K562 (cell line): ENCODE measurements around the gene DPAGT1. TPM values are rescaled to one million over a fixed set of nuclear protein-coding genes. Genes with fewer than 3 reads are reported as not detected.

Experiments
- CBX2 ChIP-seq: fragments of 200-600 bp; sonication (generic); IDR thresholded peaks from one replicate; pipeline ENCODE4 v1.6.1; 2012; ENCODE audit warnings: mild to moderate bottlenecking, low read length, inconsistent platforms; ENCODE audit not compliant: insufficient read depth, poor library complexity, severe bottlenecking
- CHD4 ChIP-seq: fragments of 200-600 bp; sonication (generic); IDR thresholded peaks from 3 replicates; pipeline ENCODE4 v1.6.1; 2012; ENCODE audit warnings: low read depth, mild to moderate bottlenecking, mixed read lengths, low read length, inconsistent platforms; ENCODE audit not compliant: insufficient read depth, insufficient replicate concordance, poor library complexity, severe bottlenecking
- CREBBP ChIP-seq: IDR thresholded peaks from one replicate; pipeline ENCODE4 v1.6.1; 2012; ENCODE audit warnings: low read depth, mild to moderate bottlenecking, control low read depth, inconsistent platforms, low read length
- DMBX1 ChIP-seq: fragments of 250-450 bp; sonication (Bioruptor Pico); IDR thresholded peaks from 2 replicates; pipeline ENCODE4 v1.8.0; 2022; ENCODE audit warnings: inconsistent platforms, mild to moderate bottlenecking, moderate library complexity, borderline replicate concordance
- GABPB1 ChIP-seq: sonication (generic); formaldehyde crosslinking; IDR thresholded peaks from 2 replicates; pipeline ENCODE4 v1.8.0; 2022; ENCODE audit warnings: mild to moderate bottlenecking, missing genetic modification reagents
- ILF3 ChIP-seq: fragments of 450-650 bp; IDR thresholded peaks from 2 replicates; pipeline ENCODE4 v1.6.1; 2018; ENCODE audit warnings: antibody characterized with exemption, mild to moderate bottlenecking, moderate library complexity, borderline replicate concordance
- JUND ChIP-seq, 2 experiments: IDR thresholded peaks; 2 replicates in 1 of 2; 3 replicates in 1 of 2; pipeline ENCODE4 v1.6.1; 2011; ENCODE audit warnings: borderline replicate concordance in 2 of 2, low read depth in 2 of 2, low read length in 2 of 2, improper control_type of control experiment in 1 of 2, missing biosample characterization in 1 of 2, missing genetic modification characterization in 1 of 2, missing genetic modification reagents in 1 of 2
- NEUROD1 ChIP-seq: fragments of 150-350 bp; IDR thresholded peaks from 2 replicates; pipeline ENCODE4 v1.6.1; 2014; ENCODE audit warnings: borderline replicate concordance, low read length, low read depth; ENCODE audit not compliant: partially characterized antibody
- NKRF ChIP-seq: fragments of 450-650 bp; IDR thresholded peaks from 2 replicates; pipeline ENCODE4 v1.6.1; 2016; ENCODE audit warnings: borderline replicate concordance
- RAD21 ChIP-seq, 2 experiments: fragments of 250-450 bp in 1 of 2; fragments of 450-650 bp in 1 of 2; sonication (Bioruptor Pico) in 1 of 2; formaldehyde crosslinking in 1 of 2; IDR thresholded peaks in 1 of 2; conservative IDR thresholded peaks in 1 of 2; 2 replicates each; pipeline versions ENCODE4 v1.4.0 to v1.8.0; 2020 to 2022; ENCODE audit warnings: mild to moderate bottlenecking in 2 of 2, moderate library complexity in 1 of 2
- SMAD3 ChIP-seq: fragments of 450-650 bp; formaldehyde crosslinking; conservative IDR thresholded peaks from 2 replicates; pipeline ENCODE4 v1.4.0; 2020; ENCODE audit warnings: mild to moderate bottlenecking
- XRCC3 ChIP-seq: fragments of 450-650 bp; IDR thresholded peaks from 2 replicates; pipeline ENCODE4 v1.6.1; 2017; ENCODE audit warnings: mild to moderate bottlenecking, moderate library complexity
- ZNF121 ChIP-seq: sonication (generic); formaldehyde crosslinking; conservative IDR thresholded peaks from 2 replicates; pipeline ENCODE4 v1.8.0; 2022; ENCODE audit warnings: missing genetic modification reagents
- ZNF398 ChIP-seq: fragments of 250-450 bp; sonication (Bioruptor Pico); IDR thresholded peaks from 2 replicates; pipeline ENCODE4 v1.8.0; 2021; ENCODE audit warnings: moderate library complexity, mild to moderate bottlenecking, inconsistent platforms
- ZNF518B ChIP-seq: fragments of 250-450 bp; sonication (Bioruptor Pico); IDR thresholded peaks from 2 replicates; pipeline ENCODE4 v1.5.0; 2021; ENCODE audit warnings: mild to moderate bottlenecking, moderate library complexity
- ZNF77 ChIP-seq: fragments of 250-450 bp; sonication (Bioruptor Pico); IDR thresholded peaks from 2 replicates; pipeline ENCODE4 v1.5.0; 2020
- polyA plus RNA-seq, 8 experiments: library from polyadenylated mRNA; depleted of rRNA in 4 of 8; stranded (reverse) in 5 of 8; unstranded in 3 of 8; fragments of >200 nt; fragmentation: Nextera tagmentation in 2 of 8; fragmentation: Illumina TruSeq in 1 of 8; extraction: Ambion mirVana in 2 of 8; extraction: Trizol in 1 of 8; gene quantifications; 2 replicates each; pipeline versions ENCODE4 v1.2.1 to v1.2.3, GENCODE V29; 2011 to 2014; ENCODE audit warnings: inconsistent platforms in 1 of 8, missing spikeins in 1 of 8
- total RNA-seq, 7 experiments: library from RNA; depleted of rRNA in 6 of 7; stranded (reverse); fragments of >200 nt in 6 of 7; fragmentation: Illumina TruSeq in 2 of 7; extraction: Trizol in 2 of 7; gene quantifications; 2 replicates each; pipeline versions ENCODE4 v1.2.1 to v1.2.3, GENCODE V29; 2011 to 2021; ENCODE audit warnings: low replicate concordance in 1 of 7
- TF ChIP-seq, protein P1 (sequence below): sonication (generic); formaldehyde crosslinking; IDR thresholded peaks from 2 replicates; pipeline ENCODE4 v1.8.0; 2022; ENCODE audit warnings: missing genetic modification reagents, mild to moderate bottlenecking, moderate library complexity, borderline replicate concordance

DPAGT1 gene
- total and polyA plus RNA-seq, 9 of the 15 experiments (the other 6 are each of a cell fraction or from before 2014, with no cell fraction given), result 29.9 to 135 (median 85.0) TPM

DNA sequence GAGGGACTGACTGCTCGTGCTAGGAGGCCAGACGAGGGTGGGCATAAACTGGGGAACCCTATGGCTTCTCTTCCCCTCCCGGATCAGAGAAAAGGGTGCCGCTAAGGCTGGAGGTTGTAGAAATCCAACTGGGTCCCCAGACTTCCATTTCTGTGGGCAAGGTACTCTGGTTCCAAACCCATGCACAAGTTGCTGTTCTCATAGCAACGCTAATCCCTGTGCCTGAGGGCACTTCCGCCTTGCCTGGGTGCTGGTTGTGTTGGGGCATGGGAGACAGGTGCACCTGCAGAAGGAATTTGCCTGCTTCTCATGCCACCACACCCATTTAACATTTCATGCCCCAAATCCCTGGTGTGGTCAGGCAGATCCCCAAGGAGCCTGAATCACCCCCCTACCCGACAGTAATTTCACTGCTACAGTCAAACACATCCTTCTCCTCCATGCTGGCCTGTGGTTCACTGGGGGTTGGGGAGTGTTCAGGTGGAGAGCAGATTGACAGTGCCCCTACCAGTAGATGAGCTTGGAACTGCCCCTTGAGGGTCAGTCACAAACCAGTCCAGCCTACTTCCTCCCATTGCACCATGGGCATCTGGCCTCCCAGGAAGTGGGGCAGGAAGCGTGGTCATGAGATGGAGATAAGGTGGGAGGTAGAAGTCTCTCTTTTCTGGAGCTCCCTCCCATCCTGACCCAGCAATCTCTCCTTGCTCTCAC lies 6.6 kb upstream of the DPAGT1 start (continued):
- TF ChIP-seq NKRF, result peak; percentile 53; the same call in 1 of the 2 replicates
- TF ChIP-seq ZNF121, result no peak
- TF ChIP-seq CREBBP, result no peak
- no peak for TF ChIP-seq CHD4
- no peak for TF ChIP-seq ZNF398 (CRISPR knock-in tag)
- TF ChIP-seq ILF3, result no peak
- TF ChIP-seq RAD21 (CRISPR knock-in tag; conservative IDR thresholded peaks at IDR 0.05 in 1 of 2, IDR thresholded peaks at IDR 0.05 in 1 of 2), result no peak
- no peak for TF ChIP-seq ZNF518B (CRISPR knock-in tag)
- no peak for TF ChIP-seq CBX2
- peak; percentile 63; the same call in 1 of the 2 replicates for TF ChIP-seq JUND (IDR thresholded peaks at IDR 0.05; ENCODE audit: borderline replicate concordance, low read depth, low read length)
- TF ChIP-seq JUND (tag; IDR thresholded peaks at IDR 0.05; ENCODE audit: borderline replicate concordance, low read depth, low read length), result peak; percentile 43; the same call in 2 of the 3 replicates
- no peak for TF ChIP-seq XRCC3
- TF ChIP-seq GABPB1, result 0 out of 2 replicates have a peak, but pooled peaks have one; percentile 8
- TF ChIP-seq ZNF77, result no peak
- no peak for TF ChIP-seq NEUROD1
- TF ChIP-seq, protein P1, sequence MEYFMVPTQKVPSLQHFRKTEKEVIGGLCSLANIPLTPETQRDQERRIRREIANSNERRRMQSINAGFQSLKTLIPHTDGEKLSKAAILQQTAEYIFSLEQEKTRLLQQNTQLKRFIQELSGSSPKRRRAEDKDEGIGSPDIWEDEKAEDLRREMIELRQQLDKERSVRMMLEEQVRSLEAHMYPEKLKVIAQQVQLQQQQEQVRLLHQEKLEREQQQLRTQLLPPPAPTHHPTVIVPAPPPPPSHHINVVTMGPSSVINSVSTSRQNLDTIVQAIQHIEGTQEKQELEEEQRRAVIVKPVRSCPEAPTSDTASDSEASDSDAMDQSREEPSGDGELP (CRISPR knock-in tag), result peak; percentile 66; the same call in 1 of the 2 replicates
- no peak for TF ChIP-seq SMAD3 (CRISPR knock-in tag)
- TF ChIP-seq DMBX1, result no peak
